ENCODE measurements around the gene RMDN2. TPM values are rescaled to one million over a fixed set of nuclear protein-coding genes. Genes with fewer than 3 reads are reported as not detected.
"Not testable (repeated sequence)": the region's sequence is repeated elsewhere in the genome, so short reads cannot be mapped to it uniquely, and the experiment has no call there.

The RMDN2 gene
- total RNA-seq, 3 donors from 2014 or later (not counting 1 experiment from before 2014, with no cell fraction given) = 8.4 to 10.9 (median 8.4) TPM

DNA sequence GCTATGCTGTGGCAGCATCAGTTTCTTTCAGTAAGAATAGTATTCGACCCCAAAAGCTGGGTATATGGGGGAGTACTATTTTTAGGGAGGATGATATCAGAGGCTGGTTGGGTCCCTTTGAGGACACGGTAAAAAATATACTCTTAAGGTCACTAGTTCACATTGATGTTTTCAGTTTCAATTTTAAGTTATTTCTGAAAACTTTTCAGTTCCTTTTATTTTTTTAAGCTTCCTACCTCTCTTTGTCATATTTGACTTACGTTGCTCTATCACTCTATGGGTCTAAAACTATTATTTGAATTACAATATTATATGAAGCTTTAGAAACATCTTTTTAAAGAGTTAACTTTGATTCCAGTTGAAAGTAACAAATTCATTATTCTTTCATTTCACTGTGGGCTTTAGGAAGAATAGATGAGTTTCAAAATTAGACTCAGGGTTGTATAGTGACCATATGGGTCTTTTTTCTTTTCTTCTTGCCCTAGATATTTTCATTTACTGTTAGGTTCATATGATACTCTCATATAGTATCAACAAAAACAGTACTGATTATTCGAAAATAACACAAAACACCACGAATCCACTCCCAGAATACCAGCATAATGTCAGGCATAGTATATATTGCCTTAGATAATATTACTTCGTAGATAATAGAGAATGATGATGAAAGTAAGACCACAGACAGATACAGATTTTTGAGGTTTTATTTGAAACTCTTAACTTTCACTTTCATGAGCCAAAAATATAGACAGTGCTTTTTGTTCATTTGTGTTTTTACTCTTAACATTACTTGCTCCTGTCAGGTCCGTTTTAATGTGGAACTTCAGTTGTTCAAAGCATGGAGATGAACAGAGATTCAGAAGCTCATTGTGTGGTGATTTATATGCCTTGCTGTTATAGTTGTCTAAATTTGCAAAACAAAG, 9.8 kb downstream of the RMDN2 start:
- peak overlapping the region; percentile 43 to 69 for H3K27ac Mint-ChIP-seq
- peak overlapping the region; percentile 73 for H3K27ac ChIP-seq (ENCODE audit: low read length)
- peaks cover 24 to 54% of the 10 kb centered on the region in 2 donors for H3K4me1 Mint-ChIP-seq
- ATAC-seq = peak in 1 of 3 donors; percentile 53
- H3K27me3 ChIP-seq (ENCODE audit: control insufficient read depth, insufficient read depth, low read length) = no peaks in the 10 kb centered on the region
- peak in 1 of 2 donors; percentile 7 for DNase-seq
- H3K36me3 Mint-ChIP-seq = peaks cover 18% of the 10 kb centered on the region
- peak overlapping the region; percentile 76 for H3K4me3 Mint-ChIP-seq
- peaks cover 2% of the 10 kb centered on the region for H3K36me3 ChIP-seq (ENCODE audit: control insufficient read depth, insufficient read depth, low read length)
- intact Hi-C loops (cut with micrococcal nuclease) = no loop called here
- H3K4me3 ChIP-seq (ENCODE audit: low read length) = peak overlapping the region; percentile 16
- H3K9me3 ChIP-seq (ENCODE audit: control insufficient read depth, insufficient read depth, low read length) = no peaks in the 10 kb centered on the region
- no peaks in the 10 kb centered on the region for H3K27me3 Mint-ChIP-seq (ENCODE audit: low read depth in 2 of 2)
- H3K4me1 ChIP-seq (ENCODE audit: control insufficient read depth, insufficient read depth, low read length) = no peaks in the 10 kb centered on the region
- TF ChIP-seq, protein P1, sequence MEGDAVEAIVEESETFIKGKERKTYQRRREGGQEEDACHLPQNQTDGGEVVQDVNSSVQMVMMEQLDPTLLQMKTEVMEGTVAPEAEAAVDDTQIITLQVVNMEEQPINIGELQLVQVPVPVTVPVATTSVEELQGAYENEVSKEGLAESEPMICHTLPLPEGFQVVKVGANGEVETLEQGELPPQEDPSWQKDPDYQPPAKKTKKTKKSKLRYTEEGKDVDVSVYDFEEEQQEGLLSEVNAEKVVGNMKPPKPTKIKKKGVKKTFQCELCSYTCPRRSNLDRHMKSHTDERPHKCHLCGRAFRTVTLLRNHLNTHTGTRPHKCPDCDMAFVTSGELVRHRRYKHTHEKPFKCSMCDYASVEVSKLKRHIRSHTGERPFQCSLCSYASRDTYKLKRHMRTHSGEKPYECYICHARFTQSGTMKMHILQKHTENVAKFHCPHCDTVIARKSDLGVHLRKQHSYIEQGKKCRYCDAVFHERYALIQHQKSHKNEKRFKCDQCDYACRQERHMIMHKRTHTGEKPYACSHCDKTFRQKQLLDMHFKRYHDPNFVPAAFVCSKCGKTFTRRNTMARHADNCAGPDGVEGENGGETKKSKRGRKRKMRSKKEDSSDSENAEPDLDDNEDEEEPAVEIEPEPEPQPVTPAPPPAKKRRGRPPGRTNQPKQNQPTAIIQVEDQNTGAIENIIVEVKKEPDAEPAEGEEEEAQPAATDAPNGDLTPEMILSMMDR (IDR thresholded peaks at IDR 0.05) = no peak
- WGBS (ENCODE audit: insufficient coverage) = 0% methylated on average over 3 of the region's 7 CpGs
- H3K9me3 Mint-ChIP-seq = peaks cover 8 to 10% of the 10 kb centered on the region in 2 donors

DNA sequence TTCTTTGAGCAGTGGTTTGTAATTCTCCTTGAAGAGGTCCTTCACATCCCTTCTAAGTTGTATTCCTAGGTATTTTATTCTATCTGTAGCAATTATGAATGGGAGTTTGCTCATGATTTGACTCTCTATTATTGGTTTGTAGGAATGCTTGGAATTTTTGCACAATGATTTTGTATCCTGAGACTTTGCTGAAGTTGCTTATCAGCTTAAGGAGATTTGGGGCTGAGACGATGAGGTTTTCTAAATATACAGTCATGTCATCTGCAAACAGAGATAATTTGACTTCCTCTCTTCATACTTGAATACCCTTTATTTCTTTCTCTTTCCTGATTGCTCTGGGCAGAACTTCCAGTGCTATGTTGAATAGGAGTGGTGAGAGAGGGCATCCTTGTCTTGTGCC, 12.5 kb downstream of the RMDN2 start:
- intact Hi-C loops (cut with micrococcal nuclease); H3K27ac ChIP-seq (ENCODE audit: low read length); H3K27ac Mint-ChIP-seq; H3K9me3 ChIP-seq (ENCODE audit: control insufficient read depth, insufficient read depth, low read length); H3K27me3 ChIP-seq (ENCODE audit: control insufficient read depth, insufficient read depth, low read length); H3K4me3 Mint-ChIP-seq; H3K4me3 ChIP-seq (ENCODE audit: low read length); H3K4me1 ChIP-seq (ENCODE audit: control insufficient read depth, insufficient read depth, low read length); H3K36me3 ChIP-seq (ENCODE audit: control insufficient read depth, insufficient read depth, low read length); ATAC-seq; DNase-seq; H3K27me3 Mint-ChIP-seq (ENCODE audit: low read depth in 2 of 2): not testable (repeated sequence)
- Mint-ChIP-seq H3K36me3 (peaks cover 18% of the 10 kb centered on the region), H3K4me1 (peaks cover 31 to 57% of the 10 kb centered on the region in 2 donors), H3K9me3 (peaks cover 10% of the 10 kb centered on the region in 2 donors)
- no CpG with 5 or more reads among the region's 1 CpG for WGBS (ENCODE audit: insufficient coverage)

DNA sequence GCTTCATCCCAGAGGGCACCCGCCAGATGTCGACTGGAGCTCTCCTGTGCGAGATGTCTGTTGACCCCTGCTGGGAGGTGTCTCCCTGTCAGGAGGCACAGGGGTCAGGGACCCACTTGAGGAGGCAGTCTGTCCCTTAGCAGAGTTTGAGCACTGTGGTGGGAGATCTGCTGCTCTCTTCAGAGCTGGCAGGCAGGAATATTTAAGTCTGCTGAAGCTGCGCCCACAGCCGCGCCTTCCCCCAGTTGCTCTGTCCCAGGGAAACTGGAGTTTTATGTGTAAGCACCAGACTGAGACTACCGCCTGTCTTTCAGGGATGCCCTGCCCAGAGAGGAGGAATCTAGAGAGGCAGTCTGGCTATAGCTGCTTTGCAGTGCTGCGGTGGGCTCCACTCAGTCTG, 16.2 kb downstream of the RMDN2 start:
- WGBS (ENCODE audit: insufficient coverage) = 97% methylated on average over 8 of the region's 8 CpGs
- H3K27me3 Mint-ChIP-seq (ENCODE audit: low read depth in 2 of 2) = not testable (repeated sequence)

DNA sequence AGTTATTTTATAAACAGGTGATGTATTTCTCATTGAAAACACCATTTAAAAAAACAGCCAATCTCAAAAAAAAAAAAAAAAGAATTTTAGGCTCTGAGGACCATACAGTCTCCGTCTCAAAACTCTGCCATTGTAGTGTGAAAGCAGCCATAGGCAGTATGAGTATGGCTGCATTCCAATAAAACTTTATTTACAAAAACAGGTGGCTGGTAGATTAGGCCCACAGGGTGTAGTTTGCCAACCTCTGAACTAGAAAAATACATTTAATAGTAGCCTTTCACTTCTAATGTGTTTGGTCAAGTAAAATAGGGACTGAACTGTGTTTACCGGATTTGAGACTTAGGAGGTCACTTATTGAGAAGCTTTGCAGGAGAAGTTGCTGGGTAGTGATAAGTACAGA, 19.2 kb downstream of the RMDN2 start:
- peaks cover 7 to 18% of the 10 kb centered on the region in 2 donors for H3K4me1 Mint-ChIP-seq
- H3K4me1 ChIP-seq (ENCODE audit: control insufficient read depth, insufficient read depth, low read length) = no peaks in the 10 kb centered on the region
- intact Hi-C loops (cut with micrococcal nuclease) = no loop called here
- no peak for ATAC-seq
- H3K27me3 ChIP-seq (ENCODE audit: control insufficient read depth, insufficient read depth, low read length) = no peaks in the 10 kb centered on the region
- H3K4me3 Mint-ChIP-seq = no peak overlapping the region
- peaks cover 5% of the 10 kb centered on the region for H3K36me3 Mint-ChIP-seq
- H3K36me3 ChIP-seq (ENCODE audit: control insufficient read depth, insufficient read depth, low read length) = no peaks in the 10 kb centered on the region
- no peak overlapping the region for H3K4me3 ChIP-seq (ENCODE audit: low read length)
- peaks cover 3 to 4% of the 10 kb centered on the region in 2 donors for H3K9me3 Mint-ChIP-seq
- no peak overlapping the region for H3K27ac ChIP-seq (ENCODE audit: low read length)
- no peaks in the 10 kb centered on the region for H3K9me3 ChIP-seq (ENCODE audit: control insufficient read depth, insufficient read depth, low read length)
- H3K27ac Mint-ChIP-seq = no peak overlapping the region
- no peaks in the 10 kb centered on the region for H3K27me3 Mint-ChIP-seq (ENCODE audit: low read depth in 2 of 2)
- DNase-seq = no peak
- WGBS (ENCODE audit: insufficient coverage) = 95% methylated on average over 1 of the region's 2 CpGs
- TF ChIP-seq, protein P1 (IDR thresholded peaks at IDR 0.05) = no peak

More for the DNA sequence above, 16.2 kb downstream of the RMDN2 start:
- H3K4me3 ChIP-seq (ENCODE audit: low read length); H3K4me1 ChIP-seq (ENCODE audit: control insufficient read depth, insufficient read depth, low read length); ATAC-seq; H3K9me3 ChIP-seq (ENCODE audit: control insufficient read depth, insufficient read depth, low read length); intact Hi-C loops (cut with micrococcal nuclease); H3K4me3 Mint-ChIP-seq; DNase-seq; H3K27ac ChIP-seq (ENCODE audit: low read length); H3K27ac Mint-ChIP-seq; H3K27me3 ChIP-seq (ENCODE audit: control insufficient read depth, insufficient read depth, low read length); H3K36me3 ChIP-seq (ENCODE audit: control insufficient read depth, insufficient read depth, low read length): not testable (repeated sequence)
- peaks cover 18% of the 10 kb centered on the region for H3K36me3 Mint-ChIP-seq
- peaks cover 20 to 37% of the 10 kb centered on the region in 2 donors for H3K4me1 Mint-ChIP-seq
- H3K9me3 Mint-ChIP-seq = peaks cover 10% of the 10 kb centered on the region in 2 donors

All from natural killer cell (primary cell).